Muscle layer of colon (tissue), 2 donors: ENCODE results near the gene FGF1.
A peak's percentile ranks its signal among the peaks of the same experiment; 100 is the strongest.

ENCODE experiments used
- H3K27ac ChIP-seq: one replicate; pipeline ENCODE4 v1.7.0; 2013; ENCODE audit warnings: low read depth, mild to moderate bottlenecking, low read length, moderate library complexity
- H3K27me3 ChIP-seq, 2 donors: one replicate each; pipeline ENCODE4 v1.7.0; 2013; ENCODE audit warnings: low read length in 2 of 2, mild to moderate bottlenecking in 2 of 2; ENCODE audit not compliant: insufficient read depth in 2 of 2, control insufficient read depth in 1 of 2
- H3K36me3 ChIP-seq: one replicate; pipeline ENCODE4 v1.7.0; 2013; ENCODE audit warnings: mild to moderate bottlenecking, low read length; ENCODE audit not compliant: insufficient read depth
- H3K4me1 ChIP-seq: one replicate; pipeline ENCODE4 v1.7.0; 2013; ENCODE audit warnings: mild to moderate bottlenecking, low read length; ENCODE audit not compliant: insufficient read depth
- H3K4me3 ChIP-seq, 2 donors: one replicate each; pipeline ENCODE4 v1.7.0; 2013; ENCODE audit warnings: low read length in 2 of 2, low read depth in 1 of 2, mild to moderate bottlenecking in 1 of 2, moderate library complexity in 1 of 2
- H3K9ac ChIP-seq: one replicate; pipeline ENCODE4 v1.7.0; 2013; ENCODE audit warnings: low read length
- H3K9me3 ChIP-seq: one replicate; pipeline ENCODE4 v1.7.0; 2013; ENCODE audit warnings: mild to moderate bottlenecking, low read length
- donor health status: abdominal sarcoma.
- donor health status: Adenocarcinoma of cecum.

Gene FGF1

GRCh38 chr5:142587354-142587965 lies 98.4 kb downstream of the FGF1 start:
- H3K9ac ChIP-seq, result no peak overlapping the region
- H3K4me3 ChIP-seq, result no peak overlapping the region
- no peak overlapping the region for H3K27ac ChIP-seq
- no peaks in the 10 kb centered on the region for H3K4me1 ChIP-seq
- H3K36me3 ChIP-seq, result no peaks in the 10 kb centered on the region
- no peaks in the 10 kb centered on the region for H3K9me3 ChIP-seq
- peaks cover 0 to 5% of the 10 kb centered on the region in 2 donors for H3K27me3 ChIP-seq

- no peak overlapping the region for H3K4me3 ChIP-seq
- no peak overlapping the region for H3K27ac ChIP-seq
- no peaks in the 10 kb centered on the region for H3K4me1 ChIP-seq
- no peaks in the 10 kb centered on the region for H3K9me3 ChIP-seq
- H3K9ac ChIP-seq, result no peak overlapping the region
- peaks cover 0 to 5% of the 10 kb centered on the region in 2 donors for H3K27me3 ChIP-seq
- H3K36me3 ChIP-seq, result no peaks in the 10 kb centered on the region
Observed at GRCh38 chr5:142586552-142586951, 99.3 kb downstream of the FGF1 start.

GRCh38 chr5:142585451-142585850 lies 100.4 kb downstream of the FGF1 start:
- Histone ChIP-seq H3K4me1 (no peaks in the 10 kb centered on the region), H3K27ac (no peak overlapping the region), H3K4me3 (no peak overlapping the region), H3K27me3 (peaks cover 0 to 5% of the 10 kb centered on the region in 2 donors), H3K9me3 (no peaks in the 10 kb centered on the region), H3K36me3 (no peaks in the 10 kb centered on the region), H3K9ac (no peak overlapping the region)

GRCh38 chr5:142584891-142585290 lies 101.0 kb downstream of the FGF1 start:
- Histone ChIP-seq H3K9ac (no peak overlapping the region), H3K27ac (no peak overlapping the region), H3K4me1 (no peaks in the 10 kb centered on the region)

GRCh38 chr5:142578161-142578830 lies 107.6 kb downstream of the FGF1 start:
- Histone ChIP-seq H3K9ac (no peak overlapping the region), H3K4me3 (no peak overlapping the region), H3K36me3 (no peaks in the 10 kb centered on the region), H3K27me3 (no peaks in the 10 kb centered on the region), H3K4me1 (no peaks in the 10 kb centered on the region), H3K9me3 (no peaks in the 10 kb centered on the region), H3K27ac (no peak overlapping the region)

More at GRCh38 chr5:142584891-142585290, 101.0 kb downstream of the FGF1 start:
- no peak overlapping the region for H3K4me3 ChIP-seq
- H3K9me3 ChIP-seq, result no peaks in the 10 kb centered on the region
- H3K36me3 ChIP-seq, result no peaks in the 10 kb centered on the region
- peaks cover 0 to 5% of the 10 kb centered on the region in 2 donors for H3K27me3 ChIP-seq

- Histone ChIP-seq H3K27ac (no peak overlapping the region), H3K36me3 (no peaks in the 10 kb centered on the region), H3K4me1 (no peaks in the 10 kb centered on the region), H3K27me3 (no peaks in the 10 kb centered on the region), H3K9ac (no peak overlapping the region), H3K4me3 (no peak overlapping the region), H3K9me3 (no peaks in the 10 kb centered on the region)
Observed at GRCh38 chr5:142576804-142577203, 109.1 kb downstream of the FGF1 start.

- Histone ChIP-seq H3K4me3 (no peak overlapping the region), H3K27me3 (no peaks in the 10 kb centered on the region), H3K9me3 (no peaks in the 10 kb centered on the region), H3K9ac (no peak overlapping the region), H3K27ac (no peak overlapping the region), H3K4me1 (no peaks in the 10 kb centered on the region), H3K36me3 (no peaks in the 10 kb centered on the region)
Observed at GRCh38 chr5:142576303-142576702, 109.6 kb downstream of the FGF1 start.

- Histone ChIP-seq H3K36me3 (no peaks in the 10 kb centered on the region), H3K9me3 (no peaks in the 10 kb centered on the region), H3K27me3 (no peaks in the 10 kb centered on the region), H3K9ac (no peak overlapping the region), H3K4me1 (peaks cover 21% of the 10 kb centered on the region), H3K27ac (no peak overlapping the region), H3K4me3 (no peak overlapping the region)
Observed at GRCh38 chr5:142572006-142572405, 113.9 kb downstream of the FGF1 start.

GRCh38 chr5:142571371-142571770 lies 114.5 kb downstream of the FGF1 start:
- H3K36me3 ChIP-seq, result no peaks in the 10 kb centered on the region
- no peak overlapping the region for H3K9ac ChIP-seq
- peaks cover 21% of the 10 kb centered on the region for H3K4me1 ChIP-seq
- H3K27me3 ChIP-seq, result no peaks in the 10 kb centered on the region
- no peak overlapping the region for H3K27ac ChIP-seq
- no peaks in the 10 kb centered on the region for H3K9me3 ChIP-seq
- no peak overlapping the region for H3K4me3 ChIP-seq

GRCh38 chr5:142569905-142570304 lies 116.0 kb downstream of the FGF1 start:
- Histone ChIP-seq H3K9ac (no peak overlapping the region), H3K4me1 (peaks cover 21% of the 10 kb centered on the region), H3K27ac (peak overlapping the region; percentile 82), H3K36me3 (no peaks in the 10 kb centered on the region), H3K4me3 (no peak overlapping the region), H3K27me3 (no peaks in the 10 kb centered on the region), H3K9me3 (no peaks in the 10 kb centered on the region)

- peak overlapping the region; percentile 82 for H3K27ac ChIP-seq
- H3K4me1 ChIP-seq, result peaks cover 21% of the 10 kb centered on the region
- H3K9me3 ChIP-seq, result no peaks in the 10 kb centered on the region
- H3K27me3 ChIP-seq, result no peaks in the 10 kb centered on the region
- H3K36me3 ChIP-seq, result no peaks in the 10 kb centered on the region
- no peak overlapping the region for H3K4me3 ChIP-seq
- no peak overlapping the region for H3K9ac ChIP-seq
Observed at GRCh38 chr5:142568996-142569335, 116.9 kb downstream of the FGF1 start.
